ENCODE data around the gene PRKCB.

Gene PRKCB

GRCh38 chr16:24062270-24062817, 226.6 kb downstream of the PRKCB start:
- no peaks in the 10 kb centered on the region for H3K4me1 Mint-ChIP-seq

GRCh38 chr16:24069036-24069590, 233.3 kb downstream of the PRKCB start:
- H3K9me3 Mint-ChIP-seq: no peaks in the 10 kb centered on the region
- H3K27ac Mint-ChIP-seq: no peak overlapping the region
- DNase-seq: no peak
- H3K4me3 Mint-ChIP-seq: no peak overlapping the region
- TF ChIP-seq CTCF (IDR thresholded peaks at IDR 0.05): no peak
- H3K27me3 Mint-ChIP-seq (ENCODE audit: low read depth, poor library complexity): peaks cover 9% of the 10 kb centered on the region
- H3K4me1 Mint-ChIP-seq: no peaks in the 10 kb centered on the region
- no peaks in the 10 kb centered on the region for H3K36me3 Mint-ChIP-seq (ENCODE audit: low read depth)

More at GRCh38 chr16:24062270-24062817, 226.6 kb downstream of the PRKCB start:
- H3K9me3 Mint-ChIP-seq: peaks cover 4% of the 10 kb centered on the region
- H3K4me3 Mint-ChIP-seq: no peak overlapping the region
- no peak for DNase-seq
- no peaks in the 10 kb centered on the region for H3K36me3 Mint-ChIP-seq (ENCODE audit: low read depth)
- peaks cover 19% of the 10 kb centered on the region for H3K27me3 Mint-ChIP-seq (ENCODE audit: low read depth, poor library complexity)
- no peak overlapping the region for H3K27ac Mint-ChIP-seq
- no peak for TF ChIP-seq CTCF (IDR thresholded peaks at IDR 0.05)

- DNase-seq: peak; percentile 41
- peaks cover 18% of the 10 kb centered on the region for H3K27me3 Mint-ChIP-seq (ENCODE audit: low read depth, poor library complexity)
- no peaks in the 10 kb centered on the region for H3K4me1 Mint-ChIP-seq
- H3K36me3 Mint-ChIP-seq (ENCODE audit: low read depth): no peaks in the 10 kb centered on the region
- H3K9me3 Mint-ChIP-seq: no peaks in the 10 kb centered on the region
- peak; percentile 60 for TF ChIP-seq CTCF (IDR thresholded peaks at IDR 0.05)
- no peak overlapping the region for H3K4me3 Mint-ChIP-seq
- no peak overlapping the region for H3K27ac Mint-ChIP-seq
Observed at GRCh38 chr16:24070851-24071250, 235.1 kb downstream of the PRKCB start.

GRCh38 chr16:24071666-24072360, 236.0 kb downstream of the PRKCB start:
- TF ChIP-seq CTCF (IDR thresholded peaks at IDR 0.05): no peak
- H3K4me3 Mint-ChIP-seq: no peak overlapping the region
- H3K4me1 Mint-ChIP-seq: peaks cover 7% of the 10 kb centered on the region

GRCh38 chr16:24073321-24073720, 237.5 kb downstream of the PRKCB start:
- Mint-ChIP-seq H3K36me3 (ENCODE audit: low read depth) (no peaks in the 10 kb centered on the region), H3K4me1 (peaks cover 14% of the 10 kb centered on the region), H3K9me3 (no peaks in the 10 kb centered on the region), H3K27me3 (ENCODE audit: low read depth, poor library complexity) (peaks cover 13% of the 10 kb centered on the region), H3K27ac (no peak overlapping the region), H3K4me3 (no peak overlapping the region)
- TF ChIP-seq CTCF (IDR thresholded peaks at IDR 0.05): no peak
- no peak for DNase-seq

More at GRCh38 chr16:24071666-24072360, 236.0 kb downstream of the PRKCB start:
- Mint-ChIP-seq H3K27me3 (ENCODE audit: low read depth, poor library complexity) (peaks cover 19% of the 10 kb centered on the region), H3K36me3 (ENCODE audit: low read depth) (no peaks in the 10 kb centered on the region), H3K27ac (no peak overlapping the region), H3K9me3 (no peaks in the 10 kb centered on the region)
- DNase-seq: no peak
